ENCODE measurements around the gene SMIM45.

SMIM45 gene

DNA sequence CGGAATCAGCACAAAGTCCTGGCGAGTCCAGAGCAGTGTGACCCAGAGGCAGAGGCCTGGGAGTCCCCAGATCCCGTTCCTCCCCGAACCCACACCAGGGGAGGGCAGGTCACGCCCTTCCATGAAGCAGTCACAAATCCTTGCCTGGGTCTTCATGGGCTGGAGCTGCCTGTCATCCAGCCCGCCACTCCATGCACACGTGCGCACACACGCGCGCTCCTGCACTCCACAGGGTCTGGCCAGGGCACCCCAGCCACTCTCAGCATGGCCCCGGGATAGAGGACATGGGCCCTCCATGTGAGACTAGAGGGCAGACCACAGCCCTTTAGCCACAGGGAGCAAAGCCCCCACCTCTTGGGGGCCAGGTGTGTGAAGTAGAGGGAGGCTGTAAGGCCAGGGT lies 19.6 kb upstream of the SMIM45 start:
- DNase-seq (ENCODE audit: low spot score), result no peak
- no peaks in the 10 kb centered on the region for H3K36me3 ChIP-seq
- TF ChIP-seq, protein P1, sequence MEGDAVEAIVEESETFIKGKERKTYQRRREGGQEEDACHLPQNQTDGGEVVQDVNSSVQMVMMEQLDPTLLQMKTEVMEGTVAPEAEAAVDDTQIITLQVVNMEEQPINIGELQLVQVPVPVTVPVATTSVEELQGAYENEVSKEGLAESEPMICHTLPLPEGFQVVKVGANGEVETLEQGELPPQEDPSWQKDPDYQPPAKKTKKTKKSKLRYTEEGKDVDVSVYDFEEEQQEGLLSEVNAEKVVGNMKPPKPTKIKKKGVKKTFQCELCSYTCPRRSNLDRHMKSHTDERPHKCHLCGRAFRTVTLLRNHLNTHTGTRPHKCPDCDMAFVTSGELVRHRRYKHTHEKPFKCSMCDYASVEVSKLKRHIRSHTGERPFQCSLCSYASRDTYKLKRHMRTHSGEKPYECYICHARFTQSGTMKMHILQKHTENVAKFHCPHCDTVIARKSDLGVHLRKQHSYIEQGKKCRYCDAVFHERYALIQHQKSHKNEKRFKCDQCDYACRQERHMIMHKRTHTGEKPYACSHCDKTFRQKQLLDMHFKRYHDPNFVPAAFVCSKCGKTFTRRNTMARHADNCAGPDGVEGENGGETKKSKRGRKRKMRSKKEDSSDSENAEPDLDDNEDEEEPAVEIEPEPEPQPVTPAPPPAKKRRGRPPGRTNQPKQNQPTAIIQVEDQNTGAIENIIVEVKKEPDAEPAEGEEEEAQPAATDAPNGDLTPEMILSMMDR (IDR thresholded peaks at IDR 0.05), result no peak

DNA sequence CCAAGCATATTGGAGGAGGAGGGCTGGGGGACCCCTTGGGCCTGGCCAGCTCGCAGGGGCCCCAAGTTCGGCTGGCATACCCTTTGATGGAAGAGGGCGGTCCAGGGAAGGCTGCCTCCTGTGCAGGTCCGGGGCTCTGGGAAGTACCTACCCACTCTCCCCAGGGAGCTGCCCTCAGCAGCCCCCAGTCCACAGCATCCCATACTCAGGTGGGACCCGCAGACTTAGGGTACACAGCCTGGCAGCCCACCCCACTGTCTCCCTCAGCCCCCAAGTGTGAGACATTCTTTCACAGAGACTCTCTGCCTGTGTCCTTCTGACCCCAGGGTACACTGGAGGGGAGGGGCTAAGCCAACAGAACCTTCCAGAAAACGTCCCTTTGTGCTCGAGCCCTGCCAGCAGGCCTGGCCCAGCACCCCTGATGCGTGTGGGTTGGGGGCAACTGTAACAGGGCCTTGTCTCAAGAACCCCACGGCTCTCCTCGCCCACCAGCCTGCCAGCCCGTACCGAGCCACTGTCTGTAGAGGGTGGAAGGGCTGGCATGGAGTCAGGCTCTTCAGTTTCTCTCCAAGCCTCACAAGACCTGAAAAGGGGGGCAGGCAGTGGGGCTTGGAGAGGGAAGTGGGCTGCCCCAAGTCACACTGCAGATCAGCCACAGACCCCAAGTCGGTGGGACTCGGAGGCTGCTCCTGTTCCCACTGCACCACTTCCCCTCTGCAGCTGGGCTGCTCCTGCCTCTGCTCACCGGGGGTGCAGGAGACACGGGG lies 18.4 kb upstream of the SMIM45 start:
- TF ChIP-seq, protein P1 (IDR thresholded peaks at IDR 0.05), result no peak
- Histone ChIP-seq H3K4me1 (peaks cover 0 to 15% of the 10 kb centered on the region in 2 donors), H3K4me3 (no peak overlapping the region), H3K27ac (no peak overlapping the region), H3K27me3 (no peaks in the 10 kb centered on the region), H3K9me3 (no peaks in the 10 kb centered on the region), H3K36me3 (no peaks in the 10 kb centered on the region)
- DNase-seq (ENCODE audit: low spot score), result no peak

More for the DNA sequence above, 19.6 kb upstream of the SMIM45 start:
- H3K4me1 ChIP-seq, result peaks cover 0 to 14% of the 10 kb centered on the region in 2 donors
- no peaks in the 10 kb centered on the region for H3K27me3 ChIP-seq
- no peak overlapping the region for H3K27ac ChIP-seq
- no peaks in the 10 kb centered on the region for H3K9me3 ChIP-seq
- H3K4me3 ChIP-seq, result no peak overlapping the region

DNA sequence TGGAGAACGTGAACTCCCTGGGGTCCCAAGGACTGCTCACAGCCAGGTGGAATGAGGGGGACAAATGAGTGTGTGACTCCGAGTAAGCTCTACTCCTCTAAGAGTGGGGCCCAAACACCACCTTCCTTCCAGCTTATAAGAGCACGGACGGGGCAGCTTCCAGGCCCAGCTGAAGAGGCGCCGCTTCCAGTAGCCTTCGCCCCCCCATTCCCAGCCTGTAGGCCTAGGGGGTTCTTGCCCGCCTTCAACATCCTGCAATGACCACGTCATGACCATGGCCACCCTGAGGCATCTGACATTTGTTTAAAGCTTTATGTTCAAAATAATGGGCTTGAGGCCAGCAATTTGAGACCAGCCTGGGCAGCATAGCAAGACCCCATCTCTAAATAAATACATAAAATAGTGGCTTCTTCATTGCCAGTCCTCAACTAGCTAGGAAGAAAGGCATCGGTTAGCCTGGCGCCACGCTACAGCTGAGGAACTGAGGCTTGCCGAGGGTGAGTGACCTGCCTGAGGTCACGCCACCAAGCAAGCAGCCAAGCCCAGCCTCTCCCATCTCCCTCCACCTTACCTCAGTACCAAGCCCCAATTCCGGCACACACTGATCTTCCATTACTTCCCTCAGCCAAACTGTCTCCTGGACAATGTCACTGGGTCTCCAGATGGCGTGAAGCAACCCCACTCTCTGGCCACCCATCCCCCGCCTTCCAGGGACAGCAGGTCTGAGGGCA lies 17.5 kb upstream of the SMIM45 start:
- H3K27ac ChIP-seq, result peak overlapping the region; percentile 23 to 33
- TF ChIP-seq, protein P1 (IDR thresholded peaks at IDR 0.05), result no peak
- H3K4me3 ChIP-seq, result no peak overlapping the region

DNA sequence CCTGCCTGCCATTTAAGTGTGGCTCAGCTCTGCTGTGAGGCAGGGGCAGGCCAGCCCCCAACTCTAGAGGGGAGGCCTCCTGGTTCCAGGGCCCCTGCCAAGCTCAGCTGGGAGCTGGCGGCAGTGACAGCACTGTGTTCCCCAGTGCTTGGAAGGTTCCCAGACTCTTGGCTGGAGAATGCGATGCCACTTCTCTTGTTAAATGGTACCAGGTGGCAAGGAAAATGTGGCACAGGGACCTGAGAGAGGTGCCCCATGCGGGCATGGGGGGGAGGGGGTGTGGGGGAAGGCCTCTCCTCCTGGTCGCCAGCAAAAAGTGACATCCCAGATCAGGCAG lies 17.0 kb upstream of the SMIM45 start:
- no peaks in the 10 kb centered on the region for H3K9me3 ChIP-seq
- H3K4me1 ChIP-seq, result peaks cover 0 to 25% of the 10 kb centered on the region in 2 donors
- peak overlapping the region; percentile 23 to 33 for H3K27ac ChIP-seq
- H3K27me3 ChIP-seq, result no peaks in the 10 kb centered on the region
- H3K4me3 ChIP-seq, result no peak overlapping the region
- TF ChIP-seq, protein P1 (IDR thresholded peaks at IDR 0.05), result no peak
- H3K36me3 ChIP-seq, result no peaks in the 10 kb centered on the region
- DNase-seq (ENCODE audit: low spot score), result no peak

More for the DNA sequence above, 17.5 kb upstream of the SMIM45 start:
- Histone ChIP-seq H3K36me3 (no peaks in the 10 kb centered on the region), H3K4me1 (peaks cover 0 to 23% of the 10 kb centered on the region in 2 donors), H3K9me3 (no peaks in the 10 kb centered on the region), H3K27me3 (no peaks in the 10 kb centered on the region)
- DNase-seq (ENCODE audit: low spot score), result no peak

DNA sequence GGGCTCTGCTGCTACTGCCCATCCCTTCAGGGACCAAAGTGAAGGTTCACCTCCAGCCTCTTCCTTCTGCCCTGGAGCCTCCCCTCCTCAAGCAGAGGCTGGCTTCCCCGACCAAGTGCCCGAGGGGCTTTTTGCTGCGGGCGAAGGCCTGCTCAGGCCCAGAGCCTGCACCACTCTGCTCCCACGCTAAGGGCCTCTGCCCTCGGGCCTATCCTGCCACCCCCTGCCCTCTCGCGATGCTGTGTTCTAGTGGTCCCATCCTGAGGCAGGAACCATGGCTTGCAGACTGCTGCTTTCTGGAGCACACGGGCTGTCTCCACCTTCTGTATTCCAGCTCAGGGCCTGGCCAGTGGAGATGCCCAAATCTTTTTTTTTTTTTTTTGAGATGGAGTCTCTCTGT lies 16.4 kb upstream of the SMIM45 start:
- DNase-seq (ENCODE audit: low spot score), result no peak
- peak overlapping the region; percentile 23 to 33 for H3K27ac ChIP-seq
- H3K36me3 ChIP-seq, result no peaks in the 10 kb centered on the region
- H3K4me3 ChIP-seq, result no peak overlapping the region
- no peaks in the 10 kb centered on the region for H3K9me3 ChIP-seq
- H3K4me1 ChIP-seq, result peaks cover 0 to 29% of the 10 kb centered on the region in 2 donors
- TF ChIP-seq, protein P1 (IDR thresholded peaks at IDR 0.05), result no peak
- no peaks in the 10 kb centered on the region for H3K27me3 ChIP-seq
